Prostate gland (tissue), 2 donors: ENCODE results near the gene DUSP14.

Experiments used
- CTCF ChIP-seq, 4 experiments: fragments of 200-600 bp in 2 of 4; fragments of 450-650 bp in 2 of 4; sonication (generic) in 2 of 4; IDR thresholded peaks; 1 replicate in 3 of 4; 2 replicates in 1 of 4; pipeline ENCODE4 v1.5.1; 2016 to 2019; ENCODE audit warnings: antibody characterized with exemption in 4 of 4, mild to moderate bottlenecking in 2 of 4, moderate library complexity in 2 of 4
- POLR2A ChIP-seq: fragments of 450-650 bp; IDR thresholded peaks from one replicate; pipeline ENCODE4 v1.6.1; 2016; ENCODE audit warnings: antibody characterized with exemption, mild to moderate bottlenecking
- POLR2AphosphoS5 ChIP-seq: sonication (generic); formaldehyde crosslinking; IDR thresholded peaks from one replicate; pipeline ENCODE4 v1.6.1; 2017; ENCODE audit warnings: antibody characterized with exemption

GRCh38 chr17:37485938-37486570 lies 3.6 kb upstream of the DUSP14 start:
- TF ChIP-seq CTCF (IDR thresholded peaks at IDR 0.05) (no peak), POLR2AphosphoS5 (no peak), POLR2A (no peak)
